ENCODE results near the gene DNAJC11. TPM values are rescaled to one million over a fixed set of nuclear protein-coding genes. Genes with fewer than 3 reads are reported as not detected.

Gene DNAJC11
- total and polyA plus RNA-seq, 9 donors: 10.1 to 94.5 (median 37.1) TPM

DNA sequence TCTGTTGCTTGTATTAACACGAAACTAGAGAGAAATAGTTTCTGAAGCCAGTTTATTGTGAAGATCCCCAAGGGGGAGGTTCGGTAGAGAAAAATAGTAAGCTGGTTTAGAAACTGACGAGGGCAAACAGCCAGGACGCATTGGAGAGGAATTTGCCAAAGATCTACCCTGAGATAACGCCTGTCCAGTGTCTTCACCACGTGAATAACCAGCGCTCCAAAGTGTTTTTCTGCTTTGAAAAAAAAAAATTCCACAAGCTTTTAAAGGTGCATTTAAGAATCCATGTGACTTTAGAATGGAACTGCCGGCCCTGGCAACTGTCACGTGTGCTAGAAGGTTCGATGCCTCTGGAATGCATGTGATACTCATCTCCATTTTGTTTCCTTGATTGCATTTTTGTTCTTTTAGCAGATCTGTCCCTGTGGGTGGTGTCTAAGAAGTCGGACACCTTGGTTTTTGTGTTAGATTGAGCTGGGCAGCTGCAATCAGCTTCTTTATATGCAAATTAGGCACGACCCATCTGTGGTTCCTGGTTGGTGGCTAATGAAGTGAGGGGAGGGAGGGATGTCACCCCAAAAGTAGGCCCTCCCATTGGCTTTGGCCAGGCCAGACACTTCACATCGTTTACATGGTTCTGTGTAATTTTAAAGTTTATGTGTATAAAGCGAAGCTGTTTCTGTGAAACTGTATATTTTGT lies 78.2 kb downstream of the DNAJC11 start:
- intact Hi-C loops (cut with DNase I): no loop called here
- H3K36me3 ChIP-seq: no peaks in the 10 kb centered on the region
- H3K27ac ChIP-seq: no peak overlapping the region
- H3K9me3 ChIP-seq: no peaks in the 10 kb centered on the region
- no peaks in the 10 kb centered on the region for H3K27me3 ChIP-seq
- no peak overlapping the region for H3K4me3 ChIP-seq
- peaks cover 8% of the 10 kb centered on the region for H3K4me1 ChIP-seq (ENCODE audit: insufficient read depth)
- no peak for DNase-seq
- 75 to 80% (median 79%) methylated on average over 14 of the region's 14 CpGs for WGBS, 3 donors
- TF ChIP-seq, protein P1, sequence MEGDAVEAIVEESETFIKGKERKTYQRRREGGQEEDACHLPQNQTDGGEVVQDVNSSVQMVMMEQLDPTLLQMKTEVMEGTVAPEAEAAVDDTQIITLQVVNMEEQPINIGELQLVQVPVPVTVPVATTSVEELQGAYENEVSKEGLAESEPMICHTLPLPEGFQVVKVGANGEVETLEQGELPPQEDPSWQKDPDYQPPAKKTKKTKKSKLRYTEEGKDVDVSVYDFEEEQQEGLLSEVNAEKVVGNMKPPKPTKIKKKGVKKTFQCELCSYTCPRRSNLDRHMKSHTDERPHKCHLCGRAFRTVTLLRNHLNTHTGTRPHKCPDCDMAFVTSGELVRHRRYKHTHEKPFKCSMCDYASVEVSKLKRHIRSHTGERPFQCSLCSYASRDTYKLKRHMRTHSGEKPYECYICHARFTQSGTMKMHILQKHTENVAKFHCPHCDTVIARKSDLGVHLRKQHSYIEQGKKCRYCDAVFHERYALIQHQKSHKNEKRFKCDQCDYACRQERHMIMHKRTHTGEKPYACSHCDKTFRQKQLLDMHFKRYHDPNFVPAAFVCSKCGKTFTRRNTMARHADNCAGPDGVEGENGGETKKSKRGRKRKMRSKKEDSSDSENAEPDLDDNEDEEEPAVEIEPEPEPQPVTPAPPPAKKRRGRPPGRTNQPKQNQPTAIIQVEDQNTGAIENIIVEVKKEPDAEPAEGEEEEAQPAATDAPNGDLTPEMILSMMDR (IDR thresholded peaks at IDR 0.05): no peak
- TF ChIP-seq EP300 (IDR thresholded peaks at IDR 0.05) (no peak), POLR2A (IDR thresholded peaks at IDR 0.05) (no peak)

DNA sequence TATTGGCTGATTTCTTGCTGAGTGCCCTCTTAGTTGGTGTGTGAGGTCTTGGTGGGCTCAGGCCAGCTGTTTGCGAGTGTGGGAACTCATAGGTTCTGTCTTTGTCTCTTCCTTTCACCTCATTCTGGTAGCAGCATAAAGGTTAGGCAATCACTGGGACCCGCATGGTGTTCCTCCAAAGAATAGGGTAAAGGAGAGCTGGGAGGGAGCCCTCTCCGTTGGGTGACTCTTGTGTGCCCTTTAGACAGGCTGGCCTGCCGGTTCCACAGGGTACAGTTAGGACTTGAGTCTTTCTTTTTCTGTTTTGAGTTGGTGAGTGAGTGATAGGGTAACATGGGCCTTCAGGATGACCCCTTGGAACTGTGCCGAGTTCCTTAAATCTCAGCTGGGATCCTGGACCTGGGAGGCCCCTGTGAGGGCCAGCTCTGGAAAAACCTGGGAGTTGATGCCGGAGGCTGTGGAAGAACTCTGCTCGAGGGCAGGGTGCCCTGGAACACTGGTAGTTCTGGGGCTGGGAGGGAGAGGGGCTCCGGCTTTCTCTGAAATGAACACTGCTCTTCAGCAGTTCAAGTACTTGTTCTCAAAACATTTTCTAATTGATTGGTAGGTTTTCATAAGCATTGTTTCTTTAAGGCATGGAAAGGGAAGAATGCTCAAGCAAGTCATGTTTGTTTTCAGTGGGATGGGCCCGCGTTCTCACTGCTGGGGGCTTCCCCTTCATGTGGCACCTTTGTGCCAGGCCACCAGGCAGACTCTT lies 79.0 kb downstream of the DNAJC11 start:
- intact Hi-C loops (cut with DNase I): no loop called here
- H3K27me3 ChIP-seq: no peaks in the 10 kb centered on the region
- 70 to 79% (median 75%) methylated on average over 10 of the region's 10 CpGs for WGBS, 3 donors
- DNase-seq: no peak
- no peaks in the 10 kb centered on the region for H3K36me3 ChIP-seq
- no peak overlapping the region for H3K4me3 ChIP-seq
- no peak overlapping the region for H3K27ac ChIP-seq
- TF ChIP-seq EP300 (IDR thresholded peaks at IDR 0.05) (no peak), POLR2A (IDR thresholded peaks at IDR 0.05) (no peak)
- TF ChIP-seq, protein P1 (IDR thresholded peaks at IDR 0.05): no peak
- H3K9me3 ChIP-seq: no peaks in the 10 kb centered on the region
- H3K4me1 ChIP-seq (ENCODE audit: insufficient read depth): peaks cover 8% of the 10 kb centered on the region

DNA sequence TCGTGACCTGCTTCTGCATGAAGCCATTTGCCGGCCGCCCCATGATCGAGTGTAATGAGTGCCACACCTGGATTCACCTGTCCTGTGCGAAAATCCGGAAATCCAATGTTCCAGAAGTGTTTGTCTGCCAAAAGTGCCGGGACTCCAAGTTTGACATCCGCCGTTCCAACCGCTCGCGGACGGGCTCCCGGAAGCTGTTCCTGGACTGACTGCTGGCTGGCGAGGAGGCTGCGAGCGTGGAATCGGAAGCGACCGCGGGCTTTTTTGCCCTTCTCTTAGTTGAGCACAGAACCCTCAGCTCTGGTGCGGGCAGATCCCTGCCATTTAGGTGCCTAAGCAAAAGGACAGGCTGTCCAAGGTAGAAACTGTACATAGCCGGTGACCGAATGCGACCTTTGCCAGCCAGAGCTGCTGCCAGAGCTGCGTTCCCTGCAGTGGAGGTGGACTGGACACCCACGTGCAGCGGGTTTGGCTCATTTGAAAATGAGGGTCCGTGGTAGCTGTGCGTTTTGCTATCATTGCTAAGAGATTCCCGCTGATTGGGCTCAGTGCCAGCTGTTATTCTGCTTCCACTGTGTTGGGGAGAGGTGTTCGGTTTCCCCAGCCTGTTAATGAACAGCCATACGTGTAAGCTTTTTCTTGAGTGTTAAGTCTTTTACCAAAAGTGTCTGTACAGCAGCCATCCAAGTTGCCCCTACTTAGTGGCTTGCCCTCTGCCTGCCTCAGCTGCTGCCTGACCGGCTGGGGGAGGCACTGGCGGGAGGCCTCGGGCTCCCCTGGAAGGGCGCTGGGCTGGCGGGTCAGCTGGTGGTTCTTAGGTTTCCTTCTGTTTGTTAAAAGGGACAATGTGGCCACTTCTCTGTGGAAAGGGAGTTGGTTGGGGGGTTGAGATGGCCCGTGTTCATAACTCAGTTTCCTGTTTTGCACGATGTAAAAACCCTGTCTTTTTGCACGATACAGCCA lies 79.9 kb downstream of the DNAJC11 start:
- no peak for DNase-seq
- no peaks in the 10 kb centered on the region for H3K9me3 ChIP-seq
- H3K4me3 ChIP-seq: no peak overlapping the region
- 85 to 90% (median 88%) methylated on average over 41 of the region's 41 CpGs for WGBS, 3 donors
- no peaks in the 10 kb centered on the region for H3K36me3 ChIP-seq
- no peaks in the 10 kb centered on the region for H3K27me3 ChIP-seq
- H3K4me1 ChIP-seq (ENCODE audit: insufficient read depth): peaks cover 8% of the 10 kb centered on the region
- intact Hi-C loops (cut with DNase I): no loop called here
- TF ChIP-seq, protein P1 (IDR thresholded peaks at IDR 0.05): no peak
- no peak for TF ChIP-seq POLR2A (IDR thresholded peaks at IDR 0.05)
- TF ChIP-seq EP300 (IDR thresholded peaks at IDR 0.05): no peak
- no peak overlapping the region for H3K27ac ChIP-seq

DNA sequence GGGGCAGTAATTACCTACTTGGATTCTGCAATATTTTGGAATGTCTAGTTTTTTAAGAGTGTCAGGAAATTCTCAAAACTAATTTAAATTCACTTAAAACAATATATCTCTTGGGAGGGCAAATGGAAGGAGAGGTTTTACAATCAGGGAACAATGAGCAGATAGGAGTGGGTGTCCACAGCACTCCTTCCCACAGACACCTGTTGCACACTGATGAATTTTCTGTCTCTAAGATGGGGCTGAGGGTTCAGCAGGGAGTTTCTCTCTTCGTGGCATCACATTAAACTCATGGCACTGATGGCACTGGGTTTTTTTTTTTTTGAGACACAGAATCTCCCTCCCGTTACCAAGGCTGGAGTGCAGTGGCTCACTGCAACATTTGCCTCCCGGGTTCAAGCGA lies 82.6 kb downstream of the DNAJC11 start:
- Histone ChIP-seq H3K4me3 (no peak overlapping the region), H3K9me3 (no peaks in the 10 kb centered on the region), H3K27ac (no peak overlapping the region), H3K4me1 (ENCODE audit: insufficient read depth) (peaks cover 2% of the 10 kb centered on the region), H3K27me3 (no peaks in the 10 kb centered on the region), H3K36me3 (no peaks in the 10 kb centered on the region)
- WGBS, 3 donors: 80 to 92% (median 90%) methylated on average over 4 of the region's 4 CpGs
- DNase-seq: no peak
- intact Hi-C loops (cut with DNase I): no loop called here
- TF ChIP-seq, protein P1 (IDR thresholded peaks at IDR 0.05): no peak
- TF ChIP-seq POLR2A (IDR thresholded peaks at IDR 0.05) (no peak), EP300 (IDR thresholded peaks at IDR 0.05) (no peak)
